GM12892 (cell line): ENCODE measurements around the gene C3.

Experiments
- DNase-seq: peaks from one replicate; pipeline ENCODE4 v3.0.0; 2011; ENCODE audit not compliant: insufficient read length
- FAIRE-seq: peaks from 2 replicates; lab custom pipeline; 2011; peaks lifted over from hg19 to GRCh38; lab: Jason Lieb, UNC
- POLR2A ChIP-seq: IDR thresholded peaks from 2 replicates; pipeline ENCODE4 v1.6.1; 2011; ENCODE audit warnings: low read depth, low read length, control low read depth
- POLR2AphosphoS5 ChIP-seq: IDR thresholded peaks from 2 replicates; pipeline ENCODE4 v1.6.1; 2011; ENCODE audit warnings: low read depth, low read length, control low read depth
- TAF1 ChIP-seq: IDR thresholded peaks from 2 replicates; pipeline ENCODE4 v1.6.1; 2011; ENCODE audit warnings: low read depth, mild to moderate bottlenecking, control low read depth, low read length, borderline replicate concordance

C3 gene

DNA sequence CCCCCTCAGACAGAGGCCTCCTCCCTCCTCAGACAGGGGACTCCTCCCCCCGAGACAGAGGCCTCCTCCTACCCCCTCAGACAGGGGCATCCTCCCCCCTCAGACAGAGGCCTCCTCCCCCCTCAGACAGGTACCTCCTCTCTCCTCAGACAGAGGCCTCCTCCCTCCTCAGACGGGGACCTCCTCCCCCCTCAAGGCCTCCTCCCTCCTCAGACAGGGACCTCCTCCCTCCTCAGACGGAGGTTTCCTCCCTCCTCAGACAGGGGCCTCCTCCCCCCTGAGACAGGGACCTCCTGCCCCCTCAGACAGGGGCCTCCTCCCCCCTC lies 13.9 kb downstream of the C3 start:
- TF ChIP-seq TAF1: no peak
- no peak for TF ChIP-seq POLR2A
- no peak for TF ChIP-seq POLR2AphosphoS5
- no peak for DNase-seq
- no peak for FAIRE-seq

DNA sequence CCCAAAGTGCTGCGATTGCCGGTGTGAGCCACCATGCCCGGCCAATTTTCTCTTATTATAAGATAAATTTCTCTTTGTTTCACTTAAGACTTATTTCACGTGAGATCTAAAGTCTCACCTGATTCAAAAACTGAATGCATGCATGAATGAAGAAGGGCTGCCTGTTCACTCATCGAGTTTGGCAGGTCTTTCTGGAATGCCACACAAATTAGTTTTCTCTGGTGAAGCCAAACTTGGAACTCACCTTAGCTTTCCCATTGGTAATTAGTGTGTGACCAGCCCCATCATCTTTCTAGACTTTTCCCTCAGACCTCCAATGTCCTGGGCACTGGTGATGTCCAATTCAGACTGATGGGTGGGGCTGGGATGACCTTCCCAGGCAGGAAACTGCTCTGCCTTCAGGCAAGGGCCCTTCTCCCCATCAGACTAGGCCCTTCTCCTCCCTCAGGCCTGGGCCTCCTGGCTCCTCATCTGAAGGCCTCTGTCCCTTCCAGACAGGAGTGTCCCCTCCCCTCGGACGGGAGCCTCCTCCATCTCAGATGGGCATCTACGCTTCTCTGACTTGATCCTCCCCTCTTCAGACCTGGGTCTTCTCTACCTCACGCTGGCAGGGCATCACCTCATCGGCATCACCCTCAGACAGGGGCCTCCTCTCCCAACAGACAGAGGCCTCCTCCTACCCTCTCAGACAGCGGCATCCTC lies 14.4 kb downstream of the C3 start:
- TF ChIP-seq POLR2A: no peak
- no peak for TF ChIP-seq POLR2AphosphoS5
- TF ChIP-seq TAF1: no peak
- DNase-seq (no peak), FAIRE-seq (no peak)

DNA sequence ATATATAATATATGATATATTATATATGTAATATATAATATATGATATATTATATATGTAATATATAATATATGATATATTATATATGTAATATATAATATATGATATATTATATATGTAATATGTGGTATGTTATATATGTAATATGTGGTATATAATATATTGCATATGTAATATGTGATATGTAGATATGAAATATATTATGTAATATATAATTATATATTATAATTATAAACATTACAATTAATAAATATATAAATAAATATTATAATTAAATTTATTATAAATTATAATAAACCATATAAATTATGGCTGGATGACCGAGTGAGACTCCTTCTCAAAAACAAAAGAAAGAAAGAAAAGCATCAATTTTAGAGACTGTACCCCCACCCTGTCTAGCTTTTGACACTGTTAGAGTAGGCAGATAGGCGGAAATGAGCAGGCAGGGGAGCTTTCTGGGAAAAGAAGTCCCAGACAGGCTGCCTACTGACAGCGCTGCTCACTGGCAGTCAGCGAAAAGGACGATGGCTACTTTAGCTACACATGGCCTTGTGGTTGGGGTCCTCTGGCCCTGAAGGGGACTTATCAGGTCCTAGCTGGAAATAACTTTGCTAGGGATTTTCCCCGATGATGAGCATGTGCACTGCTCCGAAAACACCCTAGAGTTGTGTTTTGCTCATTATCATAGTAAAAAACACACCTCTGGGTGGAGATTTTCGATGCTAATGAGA lies 19.7 kb downstream of the C3 start:
- peak; percentile 56 for FAIRE-seq
- TF ChIP-seq TAF1: no peak
- TF ChIP-seq POLR2AphosphoS5: no peak
- no peak for TF ChIP-seq POLR2A
- no peak for DNase-seq

DNA sequence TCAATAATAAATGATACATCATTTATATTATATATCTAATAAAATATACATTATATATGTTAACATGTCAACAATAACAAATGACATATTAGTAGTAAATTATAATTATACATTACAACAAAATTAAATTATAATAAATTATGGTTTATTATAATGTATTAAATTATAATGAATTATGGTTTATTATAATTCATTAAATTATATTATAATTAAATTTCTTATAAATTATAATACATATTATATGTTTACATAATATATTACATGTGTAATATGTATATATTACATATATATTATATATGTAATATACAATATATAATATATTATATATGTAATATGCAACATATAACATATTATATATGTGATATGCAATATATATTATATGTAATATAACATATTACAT lies 20.5 kb downstream of the C3 start:
- FAIRE-seq: no peak
- no peak for TF ChIP-seq POLR2AphosphoS5
- no peak for TF ChIP-seq POLR2A
- TF ChIP-seq TAF1: no peak
- no peak for DNase-seq

DNA sequence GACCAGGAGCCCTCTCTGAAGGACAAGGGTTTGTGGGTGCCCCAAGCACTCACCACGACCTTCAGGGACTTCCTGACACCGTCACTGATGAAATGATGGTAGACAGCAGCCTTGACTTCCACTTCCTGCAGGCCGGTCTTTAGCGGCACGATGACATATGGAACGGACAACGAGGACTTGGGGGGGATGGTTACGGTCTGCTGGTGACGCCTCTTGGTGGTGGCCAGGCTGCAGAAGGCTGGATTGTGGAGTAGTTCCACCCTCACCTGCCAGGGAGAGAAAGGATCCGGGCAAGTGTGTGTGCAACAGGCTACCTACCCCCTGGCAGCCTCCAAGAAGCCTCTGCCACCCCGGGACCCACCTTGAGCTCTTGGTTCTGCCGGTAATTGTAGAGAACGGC lies 23.2 kb downstream of the C3 start:
- DNase-seq (no peak), FAIRE-seq (no peak)
- TF ChIP-seq TAF1 (no peak), POLR2AphosphoS5 (no peak), POLR2A (no peak)

DNA sequence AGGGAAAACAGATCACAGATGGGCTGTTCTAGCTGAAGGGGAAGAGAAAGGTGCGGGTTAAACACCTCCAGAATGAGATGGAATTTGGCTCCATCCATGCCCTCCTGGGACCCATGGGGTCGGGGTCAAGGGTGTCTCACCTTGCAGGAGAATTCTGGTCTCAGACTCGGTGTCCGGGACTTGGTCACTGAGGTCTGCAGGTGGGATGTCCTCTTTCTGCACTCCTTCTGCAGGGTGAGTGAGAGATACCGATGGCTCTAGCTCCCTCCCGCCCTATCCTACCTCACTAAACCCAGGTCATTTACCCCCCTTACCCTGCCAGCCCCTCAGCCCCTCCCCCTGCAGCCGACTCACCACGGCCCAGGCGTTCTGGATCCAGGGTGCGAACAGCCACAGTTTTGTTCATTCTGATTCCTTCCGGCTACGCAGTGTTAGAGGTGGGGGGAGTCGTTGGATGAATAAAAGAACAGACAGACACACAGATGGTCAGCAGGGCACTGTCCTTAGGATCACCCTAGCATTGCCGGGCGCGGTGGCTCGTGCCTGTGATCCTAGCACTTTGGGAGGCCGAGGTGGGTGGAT lies 24.1 kb downstream of the C3 start:
- no peak for FAIRE-seq
- DNase-seq: no peak
- TF ChIP-seq TAF1 (no peak), POLR2AphosphoS5 (no peak), POLR2A (no peak)

DNA sequence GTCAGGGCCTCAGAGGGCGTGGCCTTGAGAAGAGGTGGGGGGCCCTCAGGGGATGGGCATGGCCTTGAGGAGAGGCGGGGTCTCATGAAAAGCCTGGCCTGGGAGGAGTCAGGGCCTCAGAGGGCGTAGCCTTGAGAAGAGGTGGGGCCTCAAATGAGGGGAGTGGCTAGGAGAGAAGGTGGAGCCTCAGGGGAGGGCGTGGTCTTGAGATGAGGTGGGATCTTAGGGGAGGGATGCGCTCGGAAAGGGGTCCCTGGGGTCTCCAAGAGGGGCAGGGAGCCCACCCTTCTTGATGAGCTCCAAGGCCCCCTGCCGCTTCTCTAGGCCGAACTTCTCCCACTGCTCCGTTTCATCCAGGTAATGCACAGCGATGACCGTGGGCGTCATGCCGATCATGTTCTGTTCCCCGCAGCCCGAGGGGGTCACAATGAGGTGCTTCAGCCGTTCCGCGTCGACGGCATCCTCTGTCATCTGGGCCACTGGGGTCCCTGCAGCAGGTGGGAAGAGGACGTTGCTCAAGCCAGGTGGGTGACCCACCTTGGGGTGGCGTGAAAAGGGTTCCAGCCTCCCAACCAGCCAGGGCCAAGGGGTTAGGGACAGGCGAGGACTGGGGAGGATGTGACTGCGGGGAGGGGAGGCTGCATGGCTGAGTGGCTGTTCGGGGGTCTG lies 26.2 kb downstream of the C3 start:
- DNase-seq (no peak), FAIRE-seq (no peak)
- TF ChIP-seq POLR2A (no peak), TAF1 (no peak), POLR2AphosphoS5 (no peak)

DNA sequence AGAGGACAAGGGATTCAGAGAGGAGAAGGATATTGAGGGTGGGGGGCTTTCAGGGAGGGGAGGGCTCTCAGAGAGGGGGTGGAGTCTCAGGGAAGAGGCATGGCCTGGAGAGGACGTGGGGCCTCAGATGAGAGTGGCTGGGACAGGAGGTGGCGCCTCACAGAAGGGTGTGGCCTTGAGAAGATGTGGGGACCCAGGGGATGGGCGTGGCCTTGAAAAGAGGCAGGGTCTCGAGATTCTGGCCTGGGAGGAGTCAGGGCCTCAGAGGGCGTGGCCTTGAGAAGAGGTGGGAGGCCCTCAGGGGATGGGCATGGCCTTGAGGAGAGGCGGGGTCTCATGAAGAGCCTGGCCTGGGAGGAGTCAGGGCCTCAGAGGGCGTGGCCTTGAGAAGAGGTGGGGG lies 26.8 kb downstream of the C3 start:
- FAIRE-seq (no peak), DNase-seq (no peak)
- TF ChIP-seq POLR2A: no peak
- TF ChIP-seq POLR2AphosphoS5: no peak

DNA sequence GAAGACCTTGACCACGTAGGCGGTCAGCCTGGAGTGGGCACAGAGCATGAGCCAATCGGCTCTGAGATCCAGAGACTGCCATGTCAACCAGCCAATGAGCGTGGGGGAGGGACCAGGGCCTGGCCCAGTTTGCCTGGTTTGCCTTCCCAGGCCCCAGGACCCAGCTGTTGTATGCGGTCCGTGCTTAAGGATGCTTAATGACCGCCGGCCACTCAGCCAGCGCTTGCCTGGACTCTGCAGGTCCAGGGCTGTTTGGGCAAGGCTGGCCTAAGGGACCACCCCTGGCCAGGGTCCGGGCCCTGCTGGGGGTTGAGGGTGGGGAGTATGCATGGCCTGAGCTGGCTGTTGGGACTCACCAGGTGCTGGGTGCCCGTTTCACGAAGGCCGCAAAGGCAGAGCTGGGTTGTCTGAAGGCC lies 27.4 kb downstream of the C3 start:
- no peak for TF ChIP-seq POLR2AphosphoS5
- TF ChIP-seq POLR2A: no peak
- no peak for TF ChIP-seq TAF1
- FAIRE-seq (no peak), DNase-seq (no peak)

DNA sequence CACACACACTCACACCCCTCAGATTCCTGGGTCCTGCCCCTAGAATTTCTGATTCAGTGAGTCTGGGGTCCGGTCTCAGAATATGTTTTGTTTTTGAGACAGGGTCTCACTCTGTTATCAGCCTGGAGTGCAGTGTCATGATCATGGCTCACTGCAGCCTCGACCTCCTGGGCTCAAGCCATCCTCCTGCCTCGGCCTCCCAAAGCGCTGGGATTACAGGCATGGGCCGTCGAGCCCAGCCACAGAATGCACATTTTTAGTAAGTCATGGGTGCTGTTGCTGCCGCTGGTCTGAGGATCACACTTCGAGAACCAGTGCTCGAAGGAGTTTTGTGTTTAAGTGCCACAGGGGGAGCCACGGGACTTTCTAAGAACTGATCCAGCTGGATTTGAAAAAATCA lies 28.4 kb downstream of the C3 start:
- no peak for FAIRE-seq
- DNase-seq: no peak
- TF ChIP-seq TAF1: no peak

DNA sequence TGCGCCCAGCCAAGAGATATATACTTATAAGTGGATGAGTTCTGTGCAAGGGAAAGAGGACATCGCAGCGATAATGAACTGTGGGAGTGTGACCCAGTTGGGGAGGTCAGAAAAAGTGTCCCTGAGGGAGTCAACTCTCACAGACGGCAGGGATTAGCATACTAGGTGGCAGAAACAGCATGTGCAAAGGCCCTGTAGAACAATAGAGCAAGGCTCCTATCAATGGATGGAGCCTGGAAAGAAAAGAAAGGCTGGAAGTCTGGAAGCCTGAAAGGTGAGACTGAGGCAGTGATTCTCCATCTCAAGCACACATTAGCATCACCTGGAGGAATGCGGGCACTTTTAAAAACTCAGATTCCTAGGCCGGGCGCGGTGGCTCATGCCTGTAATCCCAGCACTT lies 29.1 kb downstream of the C3 start:
- TF ChIP-seq POLR2A: no peak
- no peak for TF ChIP-seq TAF1
- no peak for TF ChIP-seq POLR2AphosphoS5
- FAIRE-seq (no peak), DNase-seq (no peak)

DNA sequence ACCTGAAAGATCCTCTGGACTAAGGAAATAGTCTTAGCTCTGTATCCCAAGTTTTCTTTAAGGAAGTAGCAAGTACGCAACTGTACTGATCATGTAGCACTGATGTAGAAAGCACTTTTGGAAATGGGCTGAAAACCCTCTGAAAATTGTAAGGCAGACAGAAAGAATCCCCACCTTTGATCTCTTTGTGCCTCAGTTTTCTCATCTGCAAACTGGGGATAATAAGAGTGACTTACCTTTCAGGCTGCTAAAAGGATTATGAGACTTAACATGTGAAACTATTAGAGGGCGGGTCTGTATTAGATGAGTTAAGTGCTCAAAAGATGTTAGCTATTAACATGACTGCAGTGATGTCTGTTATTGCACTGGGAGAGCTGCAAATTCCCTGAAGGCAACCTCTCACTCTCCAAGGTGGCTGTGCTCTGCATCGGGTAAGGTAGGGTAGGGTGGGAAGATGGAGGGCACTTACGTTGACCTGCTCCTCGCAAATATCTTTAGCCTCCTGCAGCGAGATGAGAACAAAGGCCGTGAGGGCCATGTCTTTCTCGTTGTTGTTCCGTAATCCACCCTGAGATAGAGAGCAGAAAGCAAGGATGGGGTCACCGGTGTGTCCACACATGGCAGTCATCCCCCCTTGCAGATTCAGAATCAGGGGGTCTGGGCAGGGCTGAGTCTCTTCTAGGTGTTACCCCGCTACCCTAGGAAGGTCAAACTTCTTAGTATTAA lies 30.1 kb downstream of the C3 start:
- FAIRE-seq (no peak), DNase-seq (no peak)
- no peak for TF ChIP-seq TAF1
- TF ChIP-seq POLR2AphosphoS5: no peak
- TF ChIP-seq POLR2A: no peak
